ENCODE data around the gene ARHGAP42. TPM values are rescaled to one million over a fixed set of nuclear protein-coding genes. Genes with fewer than 3 reads are reported as not detected.
"Not testable (repeated sequence)": the region's sequence is repeated elsewhere in the genome, so short reads cannot be mapped to it uniquely, and the experiment has no call there.

The ARHGAP42 gene
- total and polyA plus RNA-seq, 9 donors: 4.3 to 11.8 (median 7.0) TPM

- no peaks in the 10 kb centered on the region for H3K4me1 ChIP-seq (ENCODE audit: insufficient read depth)
- WGBS, 3 donors: 61 to 80% (median 66%) methylated on average over 2 of the region's 2 CpGs
- H3K27me3 ChIP-seq: no peaks in the 10 kb centered on the region
- no peak overlapping the region for H3K4me3 ChIP-seq
- no peak overlapping the region for H3K27ac ChIP-seq
- no peaks in the 10 kb centered on the region for H3K36me3 ChIP-seq
- no peaks in the 10 kb centered on the region for H3K9me3 ChIP-seq
- DNase-seq: no peak
- no peak for TF ChIP-seq POLR2A (IDR thresholded peaks at IDR 0.05)
- no peak for TF ChIP-seq EP300 (IDR thresholded peaks at IDR 0.05)
- TF ChIP-seq CTCF (IDR thresholded peaks at IDR 0.05): no peak
- intact Hi-C loops (cut with DNase I): no loop called here
These were observed 202.7 kb downstream of the ARHGAP42 start for GRCh38 chr11:100889758-100890157.

- WGBS, 3 donors: 10 to 15% (median 14%) methylated on average over 3 of the region's 3 CpGs
- Histone ChIP-seq H3K27me3 (no peaks in the 10 kb centered on the region), H3K4me1 (ENCODE audit: insufficient read depth) (no peaks in the 10 kb centered on the region), H3K27ac (no peak overlapping the region), H3K4me3 (no peak overlapping the region), H3K9me3 (no peaks in the 10 kb centered on the region), H3K36me3 (no peaks in the 10 kb centered on the region)
- DNase-seq: no peak
- TF ChIP-seq EP300 (IDR thresholded peaks at IDR 0.05): no peak
- TF ChIP-seq CTCF (IDR thresholded peaks at IDR 0.05): no peak
- no peak for TF ChIP-seq POLR2A (IDR thresholded peaks at IDR 0.05)
- intact Hi-C loops (cut with DNase I): no loop called here
These were observed 203.7 kb downstream of the ARHGAP42 start for GRCh38 chr11:100890789-100891188.

- WGBS, 3 donors: 74 to 80% (median 80%) methylated on average over 1 of the region's 1 CpG
- TF ChIP-seq EP300 (IDR thresholded peaks at IDR 0.05): no peak
- TF ChIP-seq POLR2A (IDR thresholded peaks at IDR 0.05): no peak
- no peak for TF ChIP-seq CTCF (IDR thresholded peaks at IDR 0.05)
These were observed 205.8 kb downstream of the ARHGAP42 start for GRCh38 chr11:100892886-100893285.

GRCh38 chr11:100895449-100895848 lies 208.4 kb downstream of the ARHGAP42 start:
- WGBS, 3 donors: 81 to 90% (median 89%) methylated on average over 1 of the region's 1 CpG
- no peaks in the 10 kb centered on the region for H3K27me3 ChIP-seq
- no peaks in the 10 kb centered on the region for H3K9me3 ChIP-seq
- no peak for DNase-seq
- no peak for TF ChIP-seq POLR2A (IDR thresholded peaks at IDR 0.05)
- TF ChIP-seq EP300 (IDR thresholded peaks at IDR 0.05): no peak
- TF ChIP-seq CTCF (IDR thresholded peaks at IDR 0.05): no peak
- H3K4me3 ChIP-seq: no peak overlapping the region
- H3K4me1 ChIP-seq (ENCODE audit: insufficient read depth): no peaks in the 10 kb centered on the region
- no peaks in the 10 kb centered on the region for H3K36me3 ChIP-seq
- H3K27ac ChIP-seq: no peak overlapping the region
- intact Hi-C loops (cut with DNase I): no loop called here

More at GRCh38 chr11:100892886-100893285, 205.8 kb downstream of the ARHGAP42 start:
- Histone ChIP-seq H3K4me3 (no peak overlapping the region), H3K36me3 (no peaks in the 10 kb centered on the region), H3K27me3 (no peaks in the 10 kb centered on the region), H3K27ac (no peak overlapping the region), H3K9me3 (no peaks in the 10 kb centered on the region), H3K4me1 (ENCODE audit: insufficient read depth) (no peaks in the 10 kb centered on the region)
- intact Hi-C loops (cut with DNase I): no loop called here
- DNase-seq: no peak

GRCh38 chr11:100895976-100896375 lies 208.9 kb downstream of the ARHGAP42 start:
- H3K4me1 ChIP-seq (ENCODE audit: insufficient read depth); H3K27ac ChIP-seq; H3K9me3 ChIP-seq; intact Hi-C loops (cut with DNase I); H3K36me3 ChIP-seq; H3K4me3 ChIP-seq; DNase-seq; H3K27me3 ChIP-seq: not testable (repeated sequence)
- 100% methylated on average over 1 of the region's 1 CpG for WGBS, 3 donors

GRCh38 chr11:100901471-100901870 lies 214.4 kb downstream of the ARHGAP42 start:
- WGBS, 3 donors: 80 to 92% (median 85%) methylated on average over 5 of the region's 5 CpGs
- H3K36me3 ChIP-seq; DNase-seq; H3K4me3 ChIP-seq; H3K27ac ChIP-seq; H3K9me3 ChIP-seq; H3K27me3 ChIP-seq; H3K4me1 ChIP-seq (ENCODE audit: insufficient read depth); intact Hi-C loops (cut with DNase I): not testable (repeated sequence)

Measured in ovary (tissue), 9 donors.